ENCODE data around the gene PLXNB3. TPM values are rescaled to one million over a fixed set of nuclear protein-coding genes. Genes with fewer than 3 reads are reported as not detected.
"Not testable (repeated sequence)": the region's sequence is repeated elsewhere in the genome, so short reads cannot be mapped to it uniquely, and the experiment has no call there.

The PLXNB3 gene
- total and polyA plus RNA-seq, 2 of the 13 experiments (the other 11 are each of a cell fraction or from before 2014, with no cell fraction given): 3.0 to 6.9 TPM

- TF ChIP-seq ZNF546 (CRISPR knock-in tag; conservative IDR thresholded peaks at IDR 0.05): no peak
- no peak for TF ChIP-seq GLMP (CRISPR knock-in tag; IDR thresholded peaks at IDR 0.05; ENCODE audit: borderline replicate concordance)
- TF ChIP-seq, protein P1, sequence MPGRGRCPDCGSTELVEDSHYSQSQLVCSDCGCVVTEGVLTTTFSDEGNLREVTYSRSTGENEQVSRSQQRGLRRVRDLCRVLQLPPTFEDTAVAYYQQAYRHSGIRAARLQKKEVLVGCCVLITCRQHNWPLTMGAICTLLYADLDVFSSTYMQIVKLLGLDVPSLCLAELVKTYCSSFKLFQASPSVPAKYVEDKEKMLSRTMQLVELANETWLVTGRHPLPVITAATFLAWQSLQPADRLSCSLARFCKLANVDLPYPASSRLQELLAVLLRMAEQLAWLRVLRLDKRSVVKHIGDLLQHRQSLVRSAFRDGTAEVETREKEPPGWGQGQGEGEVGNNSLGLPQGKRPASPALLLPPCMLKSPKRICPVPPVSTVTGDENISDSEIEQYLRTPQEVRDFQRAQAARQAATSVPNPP (CRISPR knock-in tag; IDR thresholded peaks at IDR 0.05): no peak
- no peak for TF ChIP-seq DNMT3B (CRISPR knock-in tag; conservative IDR thresholded peaks at IDR 0.05)
- no peak for TF ChIP-seq TBL1XR1 (IDR thresholded peaks at IDR 0.05; ENCODE audit: borderline replicate concordance, low read length, partially characterized antibody)
- TF ChIP-seq ZUFSP (CRISPR knock-in tag; IDR thresholded peaks at IDR 0.05; ENCODE audit: borderline replicate concordance): no peak
- no peak for TF ChIP-seq ZNF354B (CRISPR knock-in tag; IDR thresholded peaks at IDR 0.05)
- TF ChIP-seq, protein P2, sequence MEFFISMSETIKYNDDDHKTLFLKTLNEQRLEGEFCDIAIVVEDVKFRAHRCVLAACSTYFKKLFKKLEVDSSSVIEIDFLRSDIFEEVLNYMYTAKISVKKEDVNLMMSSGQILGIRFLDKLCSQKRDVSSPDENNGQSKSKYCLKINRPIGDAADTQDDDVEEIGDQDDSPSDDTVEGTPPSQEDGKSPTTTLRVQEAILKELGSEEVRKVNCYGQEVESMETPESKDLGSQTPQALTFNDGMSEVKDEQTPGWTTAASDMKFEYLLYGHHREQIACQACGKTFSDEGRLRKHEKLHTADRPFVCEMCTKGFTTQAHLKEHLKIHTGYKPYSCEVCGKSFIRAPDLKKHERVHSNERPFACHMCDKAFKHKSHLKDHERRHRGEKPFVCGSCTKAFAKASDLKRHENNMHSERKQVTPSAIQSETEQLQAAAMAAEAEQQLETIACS (CRISPR knock-in tag; IDR thresholded peaks at IDR 0.05): no peak
- TF ChIP-seq NR0B2 (CRISPR knock-in tag; IDR thresholded peaks at IDR 0.05): no peak
- TF ChIP-seq, protein P3, sequence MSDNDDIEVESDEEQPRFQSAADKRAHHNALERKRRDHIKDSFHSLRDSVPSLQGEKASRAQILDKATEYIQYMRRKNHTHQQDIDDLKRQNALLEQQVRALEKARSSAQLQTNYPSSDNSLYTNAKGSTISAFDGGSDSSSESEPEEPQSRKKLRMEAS (IDR thresholded peaks at IDR 0.05): no peak
- no peak for TF ChIP-seq ZNF124 (CRISPR knock-in tag; IDR thresholded peaks at IDR 0.05)
- Histone ChIP-seq H3K4me2 (ENCODE audit: low read depth, low read length) (no peak overlapping the region), H3K4me3 (replicated peaks in 1 of 3; ENCODE audit: insufficient read depth in 1 of 3, low read depth in 2 of 3, low read length in 3 of 3) (no peak overlapping the region), H3K4me1 (ENCODE audit: insufficient read depth, low read length) (no peaks in the 10 kb centered on the region), H3K27ac (ENCODE audit: extremely low read length, insufficient read depth, low read length) (no peak overlapping the region), H2AFZ (ENCODE audit: low read length) (no peak overlapping the region), H3K79me2 (ENCODE audit: insufficient read depth, low read length) (no peaks in the 10 kb centered on the region), H3K9me3 (ENCODE audit: low read length) (no peaks in the 10 kb centered on the region), H3K27me3 (ENCODE audit: control insufficient read depth in 1 of 2, insufficient read depth in 2 of 2, low read length in 2 of 2) (no peaks in the 10 kb centered on the region), H4K20me1 (ENCODE audit: insufficient read depth, low read length) (no peaks in the 10 kb centered on the region), H3K9ac (ENCODE audit: insufficient read depth, low read depth, low read length) (no peak overlapping the region), H3K36me3 (replicated peaks in 1 of 2; ENCODE audit: control insufficient read depth in 1 of 2, insufficient read depth in 2 of 2, low read length in 2 of 2) (0 out of 5 replicates have a peak, but pooled peaks cover 0 to 3% of the 10 kb centered on the region in 2 experiments)
- POLR2A ChIA-PET: no interaction called here
- no TSS peak for BruUV-seq (replicated peaks)
- ATAC-seq: no peak
- CTCF ChIA-PET (ENCODE audit: low intra/inter-chr PET ratio, low total read pairs): no interaction called here
- intact Hi-C loops (cut with micrococcal nuclease; ENCODE audit: unreplicated experiment): no loop called here
- no peak for FAIRE-seq
- WGBS (ENCODE audit: low lambda C conversion rate): no CpG with 5 or more reads among the region's 14 CpGs
- in situ Hi-C loops (cut with HindIII; ENCODE audit: extremely low pct_ligation_motif_present, low pct_unique_long_range_greater_than_20kb): no loop called here
- DNase-seq (ENCODE audit: low spot score): no peak
Observed at GRCh38 chrX:153741446-153741845, 22.6 kb upstream of the PLXNB3 start.

- CTCF ChIA-PET (ENCODE audit: low intra/inter-chr PET ratio, low total read pairs); H3K4me1 ChIP-seq (ENCODE audit: insufficient read depth, low read length); H3K4me2 ChIP-seq (ENCODE audit: low read depth, low read length); FAIRE-seq; H3K9ac ChIP-seq (ENCODE audit: insufficient read depth, low read depth, low read length); POLR2A ChIA-PET; ATAC-seq; H3K9me3 ChIP-seq (ENCODE audit: low read length); BruUV-seq (replicated peaks); H2AFZ ChIP-seq (ENCODE audit: low read length); H3K4me3 ChIP-seq (replicated peaks in 1 of 3; ENCODE audit: insufficient read depth in 1 of 3, low read depth in 2 of 3, low read length in 3 of 3); H3K36me3 ChIP-seq (replicated peaks in 1 of 2; ENCODE audit: control insufficient read depth in 1 of 2, insufficient read depth in 2 of 2, low read length in 2 of 2); DNase-seq (ENCODE audit: low spot score); in situ Hi-C loops (cut with HindIII; ENCODE audit: extremely low pct_ligation_motif_present, low pct_unique_long_range_greater_than_20kb); H3K79me2 ChIP-seq (ENCODE audit: insufficient read depth, low read length); H4K20me1 ChIP-seq (ENCODE audit: insufficient read depth, low read length); intact Hi-C loops (cut with micrococcal nuclease; ENCODE audit: unreplicated experiment); H3K27me3 ChIP-seq (ENCODE audit: control insufficient read depth in 1 of 2, insufficient read depth in 2 of 2, low read length in 2 of 2); H3K27ac ChIP-seq (ENCODE audit: extremely low read length, insufficient read depth, low read length): not testable (repeated sequence)
- WGBS (ENCODE audit: low lambda C conversion rate): no CpG with 5 or more reads among the region's 14 CpGs
Observed at GRCh38 chrX:153742111-153742510, 21.9 kb upstream of the PLXNB3 start.

Data from HepG2 (cell line).